Activated naive CD4-positive, alpha-beta T cell treated with anti-CD3 and anti-CD28 coated beads, Interleukin-2, amount 10 ng/mL, durations not matched to agents 5 hours and 36 hours (primary cell): Measurements from ENCODE around the gene KASH5. TPM values are rescaled to one million over a fixed set of nuclear protein-coding genes. Genes with fewer than 3 reads are reported as not detected.

ENCODE experiments used
- total RNA-seq, 2 experiments: library from RNA; stranded (reverse); gene quantifications; one replicate each; pipeline ENCODE4 v1.2.3, GENCODE V29; 2021

Gene KASH5
- total RNA-seq, result under 1 TPM; 0.33 to 0.46 TPM

GRCh38 chr19:49387936-49388372 is at the start of gene KASH5:
KASH5 (plus strand) TSS chr19:49388249; CDS start chr19:49390884, 2,635 bp downstream.

DNA sequence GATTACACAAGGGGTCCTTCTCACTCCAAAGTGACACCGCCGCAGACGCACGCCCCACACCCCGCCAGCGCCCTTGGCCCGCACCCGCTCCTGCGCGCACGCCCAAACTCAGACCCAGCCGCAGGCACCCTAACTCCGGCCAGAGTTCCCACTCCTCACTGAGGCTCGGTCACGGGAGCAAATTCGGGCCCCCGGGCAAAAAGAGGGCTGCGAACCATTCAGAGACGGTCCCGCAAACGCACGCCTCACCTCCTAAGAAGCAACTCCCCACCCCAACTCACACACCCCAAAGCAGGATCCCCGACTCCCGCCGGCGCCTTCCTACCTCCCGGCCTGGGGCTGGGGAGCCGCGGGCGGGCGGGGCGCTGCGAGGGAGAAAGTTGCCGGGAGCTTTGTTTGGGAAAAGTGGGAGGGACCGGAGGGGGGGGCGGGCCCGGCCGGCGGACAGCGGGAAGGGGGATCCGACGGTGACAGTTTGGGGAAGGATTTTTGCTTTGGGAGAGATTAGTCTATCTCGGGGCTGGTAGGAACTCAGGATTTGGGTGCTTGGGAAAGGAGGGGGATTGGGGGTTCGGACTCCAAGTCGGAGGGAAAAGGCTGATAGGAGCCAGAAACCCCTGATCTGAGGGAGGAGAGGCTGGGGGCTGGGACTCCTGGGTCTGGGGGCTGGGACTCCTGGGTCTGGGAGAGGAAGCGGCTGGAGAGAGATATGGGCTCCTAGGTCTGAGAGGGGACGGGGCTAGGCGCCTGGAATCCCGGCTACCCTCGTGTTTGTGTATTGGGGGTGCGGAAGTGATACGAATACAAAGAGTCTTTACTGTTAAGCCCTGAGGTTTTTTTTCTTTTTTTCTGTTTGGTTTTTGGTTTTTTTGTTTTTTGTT is 25.8 kb upstream of the KASH5 start, which contains the start of gene TEAD2:
Gene TEAD2 (minus strand): TSS at position 369 of the 881 bp plus-strand sequence. CDS start 2,341 bp downstream, outside the sequence.

DNA sequence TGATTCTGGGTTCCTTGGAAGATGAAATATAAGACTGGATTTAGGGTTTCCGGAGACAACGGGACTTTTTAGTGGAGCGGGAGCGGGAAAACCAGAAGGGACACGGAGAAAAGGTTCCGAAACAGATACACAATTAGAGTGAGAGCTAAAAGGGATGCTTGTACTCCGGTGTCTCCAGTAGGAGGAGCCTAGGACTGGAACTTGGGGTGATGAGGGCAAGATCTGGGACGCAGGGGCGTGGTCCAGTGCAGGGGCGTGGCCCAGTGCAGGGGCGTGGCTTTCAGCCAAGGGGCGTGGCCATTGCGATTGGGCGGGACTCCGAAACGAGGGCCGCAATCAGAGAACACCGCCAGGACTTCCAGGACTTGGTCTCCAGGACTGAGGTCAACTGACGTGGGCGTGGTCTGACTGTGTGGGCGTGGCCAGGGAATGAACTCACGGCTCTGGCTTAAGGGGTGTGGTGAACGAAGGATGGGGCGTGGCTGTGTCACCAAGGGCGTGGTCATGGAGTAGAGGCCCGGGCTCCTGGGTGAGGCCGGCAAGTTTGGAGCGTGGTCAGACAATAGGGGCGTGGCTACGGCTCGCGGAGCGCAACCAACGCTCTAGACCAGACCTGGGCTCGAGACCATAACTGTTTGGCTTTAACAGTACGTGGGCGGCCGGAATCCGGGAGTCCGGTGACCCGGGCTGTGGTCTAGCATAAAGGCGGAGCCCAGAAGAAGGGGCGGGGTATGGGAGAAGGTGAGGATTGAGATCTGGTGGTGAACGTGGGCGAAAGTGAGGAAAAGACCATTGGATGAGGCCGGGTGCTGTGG is 24.6 kb upstream of the KASH5 start, which contains the start of gene DKKL1:
Gene DKKL1 (plus strand): TSS at position 610 of the 815 bp plus-strand sequence. CDS start 122 bp downstream, at position 732.

DNA sequence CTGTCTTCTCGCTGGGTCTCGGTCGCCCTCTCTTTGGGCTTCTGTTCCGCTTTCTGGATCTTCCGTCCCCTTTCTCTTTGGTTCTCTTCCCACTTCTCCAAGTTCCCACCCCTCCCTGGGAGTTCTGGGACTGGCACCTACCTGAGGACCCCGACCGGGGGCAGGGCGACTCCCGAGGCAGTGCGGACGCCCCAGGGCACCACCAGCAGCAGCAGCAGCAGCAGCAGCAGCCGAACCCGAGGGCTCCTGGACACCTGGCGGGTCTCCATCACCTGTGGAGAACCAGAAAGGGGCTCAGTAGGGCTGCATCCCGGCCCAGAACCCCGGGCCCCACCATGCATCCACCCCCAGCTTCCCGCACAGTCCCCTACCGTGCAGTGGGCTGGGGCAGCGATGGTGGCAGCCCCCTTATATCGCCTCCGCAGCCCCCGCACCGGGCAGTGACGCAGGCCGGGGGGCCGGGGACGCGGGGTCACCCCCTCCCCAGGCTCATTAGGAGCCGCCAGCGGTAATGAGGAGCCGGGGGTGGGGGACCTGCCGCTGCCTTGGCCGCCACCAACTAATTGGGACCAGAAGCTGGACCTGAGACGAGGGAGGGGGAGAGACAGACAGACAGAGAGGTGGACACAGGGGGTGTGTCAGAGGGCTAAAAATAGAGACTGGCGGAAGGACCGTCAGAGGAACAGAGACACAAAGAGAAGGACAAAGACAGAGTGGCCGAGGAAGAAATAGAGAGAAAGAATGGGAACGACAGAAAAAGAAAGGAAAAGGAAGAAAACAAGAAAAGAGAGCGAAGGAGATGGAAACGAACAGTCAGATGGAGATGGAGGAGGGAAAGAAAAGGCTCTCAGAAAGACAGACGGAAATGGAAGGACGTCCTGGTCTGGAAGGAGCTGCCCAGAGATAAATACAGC is 35.3 kb downstream of the KASH5 start, which contains the start of gene PTH2:
Gene PTH2 (minus strand): TSS at position 371 of the 914 bp plus-strand sequence. CDS start 102 bp downstream, at position 269.

DNA sequence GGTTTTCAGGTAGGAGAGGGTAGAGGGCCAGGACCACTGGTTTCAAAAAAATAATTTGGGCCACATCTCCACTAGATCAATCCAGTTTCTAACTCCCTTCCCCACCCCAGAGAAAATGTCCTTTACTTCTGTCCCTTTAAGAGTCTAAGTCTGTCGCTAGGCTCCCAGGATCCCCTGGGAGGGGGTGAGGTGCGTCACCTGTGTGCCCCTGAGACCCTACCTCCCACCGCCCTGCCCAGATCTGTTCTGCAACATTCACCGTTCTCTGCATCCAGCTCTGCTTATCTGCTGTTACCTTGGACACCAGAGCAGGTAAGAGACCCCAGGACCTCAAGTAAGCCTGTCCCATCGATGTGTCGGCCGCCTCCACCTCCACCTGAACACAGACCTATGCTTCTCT is 37.1 kb downstream of the KASH5 start, which contains the start of gene GFY:
Gene GFY (plus strand): TSS at position 211 of the 400 bp plus-strand sequence. CDS start 1,043 bp downstream, outside the sequence.

GRCh38 chr19:49441210-49441959 is 53.3 kb downstream of the KASH5 start, which contains the start of gene SLC17A7:
SLC17A7 (minus strand) TSS chr19:49441527; CDS start chr19:49441379, 148 bp downstream.

GRCh38 chr19:49451430-49452181 is 63.6 kb downstream of the KASH5 start, which contains the start of gene PIH1D1:
PIH1D1 (minus strand) TSS chr19:49451814; CDS start chr19:49451574, 240 bp downstream.

DNA sequence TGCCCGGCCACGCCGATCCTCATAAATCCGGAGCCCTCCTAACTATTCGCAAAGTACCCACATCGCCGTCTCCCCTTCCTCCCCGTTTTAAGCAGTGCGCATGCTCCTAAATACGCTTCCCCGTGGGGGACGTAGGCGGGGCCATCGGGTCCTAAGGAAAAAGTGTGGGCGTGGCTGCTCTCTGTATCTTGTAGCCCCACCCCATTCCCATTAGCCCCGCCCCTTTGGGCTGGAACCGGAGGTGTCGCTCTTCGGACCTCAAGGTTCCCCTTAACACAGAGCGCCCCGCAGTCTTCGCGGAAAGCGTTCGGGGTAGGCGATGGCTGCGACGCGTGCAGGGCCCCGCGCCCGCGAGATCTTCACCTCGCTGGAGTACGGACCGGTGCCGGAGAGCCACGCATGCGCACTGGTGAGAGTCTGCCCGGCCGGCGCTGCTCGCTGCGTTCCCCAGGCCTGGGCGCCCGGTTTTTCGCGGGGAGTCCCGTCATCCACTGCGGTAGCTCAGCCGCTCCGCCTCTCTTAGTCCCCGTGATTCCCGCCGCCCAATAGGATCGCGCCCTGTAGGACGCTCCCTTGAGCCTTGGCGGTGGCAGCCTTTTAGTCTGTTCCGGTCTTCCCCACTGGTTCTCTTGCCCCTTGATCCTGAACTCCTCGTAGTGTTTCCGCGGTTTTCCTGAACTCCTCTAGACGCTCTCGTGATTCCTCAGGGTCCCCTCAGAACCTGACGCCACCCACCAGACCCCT is 65.1 kb downstream of the KASH5 start, which contains the start of gene ALDH16A1:
Gene ALDH16A1 (plus strand): TSS at position 213 of the 744 bp plus-strand sequence. CDS start 107 bp downstream, at position 320.

Other genes with a start within 250 kb of the KASH5 start
- gene HRC, start 232.9 kb upstream of the KASH5 start, total RNA-seq, result not detected
- gene TRPM4, start 230.5 kb upstream of the KASH5 start, total RNA-seq, result not detected
- 1 to 10 TPM; 5.3 to 5.4 TPM for gene SLC6A16, start 63.1 kb upstream of the KASH5 start, total RNA-seq
- gene CD37, start 52.8 kb upstream of the KASH5 start, total RNA-seq, result 100 to 1,000 TPM; 317 to 318 TPM
- gene TEAD2, start 25.8 kb upstream of the KASH5 start, total RNA-seq, result not detected
- not detected for gene DKKL1, start 24.4 kb upstream of the KASH5 start, total RNA-seq
- gene PTH2, start 35.2 kb downstream of the KASH5 start, total RNA-seq, result 1 to 10 TPM; 1.4 to 1.5 TPM
- gene GFY, start 37.1 kb downstream of the KASH5 start, total RNA-seq, result not detected
- under 1 TPM; 0.19 to 0.23 TPM for gene SLC17A7, start 53.3 kb downstream of the KASH5 start, total RNA-seq
- 100 to 1,000 TPM; 175 to 179 TPM for gene PIH1D1, start 63.6 kb downstream of the KASH5 start, total RNA-seq
- gene ALDH16A1, start 65.0 kb downstream of the KASH5 start, total RNA-seq, result 10 to 100 TPM; 45.2 to 49.4 TPM
- gene FLT3LG, start 86.0 kb downstream of the KASH5 start, total RNA-seq, result 100 to 1,000 TPM; 398 to 423 TPM
- gene RPL13A, start 99.4 kb downstream of the KASH5 start, total RNA-seq, result 1,000 to 10,000 TPM; 3,272 to 3,289 TPM
- gene RPS11, start 108.2 kb downstream of the KASH5 start, total RNA-seq, result 1,000 to 10,000 TPM; 3,280 to 3,427 TPM
- gene FCGRT, start 124.4 kb downstream of the KASH5 start, total RNA-seq, result 10 to 100 TPM; 28.0 to 34.5 TPM
- 1 to 10 TPM; 1.8 to 2.6 TPM for gene RCN3, start 139.8 kb downstream of the KASH5 start, total RNA-seq
- 100 to 1,000 TPM; 408 to 414 TPM for gene NOSIP, start 192.3 kb downstream of the KASH5 start, total RNA-seq
- gene PRRG2, start 193.1 kb downstream of the KASH5 start, total RNA-seq, result 1 to 10 TPM; 1.8 to 2.2 TPM
- 10 to 100 TPM; 39.3 to 40.8 TPM for gene PRR12, start 202.9 kb downstream of the KASH5 start, total RNA-seq